Activated CD4-positive, CD25-positive, alpha-beta regulatory T cell treated with anti-CD3 and anti-CD28 coated beads, Interleukin-2, amount 50 U/mL, for 72 hours (primary cell): ENCODE measurements around the gene ZNF554.

Source experiments
- DNase-seq: peaks from one replicate; pipeline ENCODE4 v3.0.0; 2021

The ZNF554 gene

GRCh38 chr19:2877398-2878331, 58.0 kb downstream of the ZNF554 start:
- no peak for DNase-seq

GRCh38 chr19:2883686-2884439, 64.2 kb downstream of the ZNF554 start:
- no peak for DNase-seq

- no peak for DNase-seq
These were observed 66.1 kb downstream of the ZNF554 start for GRCh38 chr19:2885736-2886135.
